GM18520 (cell line): Measurements from ENCODE around the gene ACYP2.
"Not testable (repeated sequence)": the region's sequence is repeated elsewhere in the genome, so short reads cannot be mapped to it uniquely, and the experiment has no call there.

ENCODE experiments used
- ATAC-seq: cut with Tn5 transposase; IDR thresholded peaks from one replicate; pipeline ENCODE4 v1.9.1; 2021; ENCODE audit not compliant: unreplicated experiment

The ACYP2 gene

DNA sequence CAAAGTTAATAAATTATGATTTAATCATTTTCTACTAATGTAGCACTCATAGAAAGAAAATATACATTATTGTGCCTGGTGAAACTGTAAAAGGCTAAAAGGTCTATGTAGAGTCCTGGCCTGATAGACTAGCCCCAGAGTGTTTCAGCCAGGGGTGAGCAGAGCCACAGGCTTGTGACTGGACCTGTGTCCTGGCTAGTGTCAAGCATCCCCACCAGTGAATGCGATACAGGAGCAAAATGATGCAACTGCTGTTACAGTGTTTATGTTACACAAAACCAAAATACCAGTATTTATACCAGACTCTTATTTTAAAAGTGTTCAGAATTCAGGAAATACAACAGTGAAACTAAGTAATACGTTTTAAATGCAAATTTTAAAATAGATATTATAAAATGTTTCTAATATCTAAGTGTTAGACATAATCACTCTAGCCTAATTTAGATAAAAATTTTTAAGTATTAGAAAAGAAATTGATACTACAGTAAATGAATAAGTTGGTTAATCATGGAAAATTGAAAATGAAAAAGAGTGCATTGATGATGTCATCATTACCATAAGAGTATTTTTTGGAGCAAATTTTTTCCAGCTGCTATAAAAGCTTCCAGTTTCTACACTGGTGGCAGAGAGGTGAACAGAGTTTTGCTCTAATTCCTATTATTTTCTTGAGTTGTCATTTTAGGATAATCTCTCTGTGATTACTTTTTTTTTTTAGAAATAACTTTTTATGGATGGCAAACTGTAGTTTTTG, 146.8 kb downstream of the ACYP2 start:
- ATAC-seq: no peak

GRCh38 chr2:54265081-54265480, 149.7 kb downstream of the ACYP2 start:
- not testable (repeated sequence) for ATAC-seq

- no peak for ATAC-seq
These were observed 152.2 kb downstream of the ACYP2 start for GRCh38 chr2:54267577-54267976.

DNA sequence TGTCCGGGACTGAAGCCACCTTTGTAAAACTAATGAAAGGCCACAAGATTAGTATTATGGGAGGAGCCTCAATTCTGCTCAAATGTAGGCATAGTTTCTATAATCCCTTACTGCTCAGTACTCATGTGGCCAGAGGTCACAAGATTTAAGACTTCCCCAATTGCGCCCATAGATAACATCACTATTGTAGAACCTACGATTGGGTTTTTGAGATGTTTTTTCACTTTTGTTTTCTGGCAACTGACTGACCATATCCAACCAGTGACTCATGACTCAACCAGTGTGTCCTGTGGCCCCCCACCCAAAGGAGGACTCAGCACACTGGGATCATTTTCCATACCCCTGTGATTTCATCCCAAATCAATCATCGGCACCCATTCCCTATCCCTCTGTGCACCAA, 155.8 kb downstream of the ACYP2 start:
- no peak for ATAC-seq

DNA sequence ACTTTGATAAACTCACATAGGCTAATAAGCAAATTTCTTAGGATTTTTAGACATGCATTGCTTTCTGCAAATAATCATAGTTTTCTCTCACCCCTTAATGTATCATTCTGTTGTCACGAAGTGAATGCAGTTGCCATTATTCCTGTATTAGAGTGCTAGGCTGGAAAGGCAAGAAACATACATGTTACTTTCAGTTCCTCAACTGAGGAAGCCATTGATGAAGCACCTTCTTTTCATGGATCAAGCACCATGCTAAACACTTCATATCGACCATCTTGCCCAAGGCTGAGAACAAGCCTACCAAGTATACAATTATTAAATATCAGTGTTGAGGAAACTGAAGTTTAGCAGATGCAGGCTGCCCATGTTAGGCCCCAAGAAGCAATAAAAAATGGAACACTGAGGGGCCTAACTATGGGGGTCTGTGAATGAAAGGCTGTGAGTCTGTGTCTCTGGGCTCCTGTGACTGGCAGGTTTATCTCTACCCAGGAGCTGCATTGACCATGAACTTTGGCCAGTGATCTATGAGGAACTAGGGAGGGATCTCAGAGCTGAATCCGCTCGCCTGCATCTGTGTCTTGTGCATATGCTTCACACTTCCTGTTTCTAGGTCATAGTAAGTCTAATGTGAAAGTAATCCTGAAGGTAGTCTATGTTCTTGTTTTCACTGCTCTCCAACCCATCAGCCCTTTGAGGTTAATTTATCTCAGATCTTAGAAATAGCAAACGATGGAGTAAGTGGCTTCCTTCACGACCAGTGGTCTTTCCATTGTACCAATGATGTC, 156.6 kb downstream of the ACYP2 start:
- peak; percentile 68 for ATAC-seq

- no peak for ATAC-seq
These were observed 159.4 kb downstream of the ACYP2 start for GRCh38 chr2:54274781-54275242.

DNA sequence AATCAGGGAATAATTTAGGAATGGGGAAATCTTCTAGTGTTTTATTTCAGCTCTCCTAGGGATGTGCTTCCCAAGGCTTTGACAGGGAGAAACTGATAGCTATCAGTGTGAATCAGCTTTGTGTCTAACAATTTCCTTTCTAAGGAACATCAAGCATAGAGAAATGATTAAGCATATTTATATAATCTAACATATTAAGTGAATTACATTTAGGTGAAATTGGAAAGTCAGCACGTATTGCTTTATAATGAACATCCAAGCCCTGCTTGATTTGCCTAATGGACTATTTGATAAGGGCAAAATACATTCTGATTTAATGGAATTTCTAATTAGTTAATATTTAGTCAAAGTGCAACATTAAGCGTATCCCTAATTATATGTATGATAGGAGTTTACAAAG, 160.1 kb downstream of the ACYP2 start:
- ATAC-seq: no peak

GRCh38 chr2:54279385-54279784, 164.0 kb downstream of the ACYP2 start:
- no peak for ATAC-seq

DNA sequence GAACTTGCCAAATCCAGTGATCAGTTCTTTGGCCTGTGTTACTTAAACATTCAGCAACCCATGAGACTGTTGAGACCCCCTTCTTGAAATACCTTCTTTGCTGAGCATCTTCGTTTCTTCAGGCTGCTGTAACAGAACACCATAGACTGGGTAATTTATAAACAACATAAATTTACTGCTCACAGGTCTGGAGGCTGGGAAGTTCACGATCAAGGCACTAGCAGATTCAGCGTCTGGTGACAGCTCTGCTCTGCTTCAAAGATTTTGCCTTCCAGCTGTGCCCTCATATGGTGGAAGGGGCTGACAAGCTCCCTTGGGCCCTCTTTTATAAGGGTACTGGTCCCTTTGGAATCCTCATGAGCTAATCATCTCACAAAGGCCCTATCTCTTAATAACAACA, 169.4 kb downstream of the ACYP2 start:
- ATAC-seq: no peak

GRCh38 chr2:54285451-54285850, 170.0 kb downstream of the ACYP2 start:
- ATAC-seq: no peak

- no peak for ATAC-seq
These were observed 172.1 kb downstream of the ACYP2 start for GRCh38 chr2:54287532-54287931.

- no peak for ATAC-seq
These were observed 174.5 kb downstream of the ACYP2 start for GRCh38 chr2:54289917-54290316.

GRCh38 chr2:54290356-54291025, 175.1 kb downstream of the ACYP2 start:
- no peak for ATAC-seq

DNA sequence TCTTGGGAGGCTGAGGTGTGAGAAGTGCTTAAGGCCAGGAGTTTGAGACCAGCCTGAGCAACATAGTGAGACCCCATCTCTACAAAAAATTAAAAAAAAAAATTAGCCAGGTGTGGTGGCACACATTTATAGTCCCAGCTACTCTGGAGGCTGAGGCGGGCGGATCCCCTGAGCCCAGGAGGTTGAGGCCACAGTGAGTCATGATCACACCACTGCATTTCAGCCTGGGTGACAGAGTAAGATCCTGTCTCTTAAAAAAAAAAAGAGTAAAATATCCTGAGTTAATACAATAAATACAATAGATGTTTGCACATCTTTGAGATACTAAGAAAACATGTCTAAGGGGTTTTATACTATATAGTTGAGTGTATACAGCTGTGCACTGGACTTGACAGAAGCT, 179.2 kb downstream of the ACYP2 start:
- not testable (repeated sequence) for ATAC-seq

GRCh38 chr2:54295911-54296310, 180.5 kb downstream of the ACYP2 start:
- no peak for ATAC-seq

GRCh38 chr2:54298514-54298913, 183.1 kb downstream of the ACYP2 start:
- ATAC-seq: no peak

DNA sequence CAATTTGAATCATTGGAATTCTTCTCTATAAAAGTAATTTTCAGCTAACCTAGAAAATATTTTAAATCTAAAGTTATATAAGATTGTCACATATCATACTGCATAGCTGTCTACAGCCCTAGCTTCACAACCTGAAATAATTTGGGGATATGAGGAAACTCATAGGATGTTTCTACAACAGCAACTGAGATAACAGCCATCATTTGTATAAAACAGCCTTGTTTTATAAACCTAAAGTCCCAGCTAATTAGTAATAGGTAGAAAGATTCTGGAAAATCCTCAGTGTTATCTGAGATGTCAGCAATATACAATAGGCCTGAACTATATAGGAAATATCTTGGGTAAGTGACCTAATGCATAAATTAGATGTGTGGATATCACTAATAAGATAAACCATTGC, 188.2 kb downstream of the ACYP2 start:
- no peak for ATAC-seq

- ATAC-seq: no peak
These were observed 191.1 kb downstream of the ACYP2 start for GRCh38 chr2:54306556-54306955.

- ATAC-seq: no peak
These were observed 192.8 kb downstream of the ACYP2 start for GRCh38 chr2:54308186-54308585.

- no peak for ATAC-seq
These were observed 193.4 kb downstream of the ACYP2 start for GRCh38 chr2:54308782-54309181.

GRCh38 chr2:54310311-54310710, 194.9 kb downstream of the ACYP2 start:
- no peak for ATAC-seq

GRCh38 chr2:54310961-54311360, 195.5 kb downstream of the ACYP2 start:
- ATAC-seq: no peak
